Fibroblast of gingiva (primary cell): ENCODE measurements around the gene ZGLP1.
"Not testable (repeated sequence)": the region's sequence is repeated elsewhere in the genome, so short reads cannot be mapped to it uniquely, and the experiment has no call there.

Source experiments
- DNase-seq: peaks from one replicate; pipeline ENCODE4 v3.0.0-alpha.2; 2011; ENCODE audit warnings: low read depth

The ZGLP1 gene

GRCh38 chr19:10293637-10294367 lies 15.8 kb downstream of the ZGLP1 start:
- DNase-seq = no peak

GRCh38 chr19:10292789-10293636 lies 16.6 kb downstream of the ZGLP1 start:
- no peak for DNase-seq

GRCh38 chr19:10292206-10292788 lies 17.3 kb downstream of the ZGLP1 start:
- peak; percentile 60 for DNase-seq

GRCh38 chr19:10291554-10292205 lies 17.9 kb downstream of the ZGLP1 start:
- DNase-seq = no peak

GRCh38 chr19:10290876-10291553 lies 18.6 kb downstream of the ZGLP1 start:
- peak; percentile 36 for DNase-seq

GRCh38 chr19:10290357-10290875 lies 19.2 kb downstream of the ZGLP1 start:
- no peak for DNase-seq

- DNase-seq = no peak
These were observed 19.7 kb downstream of the ZGLP1 start, which contains the start of gene ICAM5 for GRCh38 chr19:10289836-10290356. Gene ICAM5, plus strand, starts transcription at chr19:10289952. Its CDS starts 92 bp downstream, at chr19:10290044.

GRCh38 chr19:10289167-10289835 lies 20.3 kb downstream of the ZGLP1 start:
- no peak for DNase-seq

GRCh38 chr19:10288662-10289166 lies 20.9 kb downstream of the ZGLP1 start:
- DNase-seq = no peak

- DNase-seq = no peak
These were observed 22.5 kb downstream of the ZGLP1 start, which contains the start of gene ICAM4 for GRCh38 chr19:10286803-10287737. Gene ICAM4, plus strand, starts transcription at chr19:10286955. Its CDS starts 58 bp downstream, at chr19:10287013.

GRCh38 chr19:10285393-10285792 lies 24.2 kb downstream of the ZGLP1 start:
- DNase-seq = no peak

GRCh38 chr19:10284960-10285278 lies 24.7 kb downstream of the ZGLP1 start:
- DNase-seq = no peak

GRCh38 chr19:10284065-10284959 lies 25.3 kb downstream of the ZGLP1 start:
- no peak for DNase-seq

- no peak for DNase-seq
These were observed 26.1 kb downstream of the ZGLP1 start for GRCh38 chr19:10283301-10284064.

- DNase-seq = not testable (repeated sequence)
These were observed 27.6 kb downstream of the ZGLP1 start for GRCh38 chr19:10282043-10282442.

GRCh38 chr19:10279737-10280442 lies 29.7 kb downstream of the ZGLP1 start:
- DNase-seq = no peak

- DNase-seq = no peak
These were observed 30.7 kb downstream of the ZGLP1 start for GRCh38 chr19:10278935-10279334.
